GM21576 (cell line): ENCODE measurements around the gene UBA7.

Experiments used
- ATAC-seq: cut with Tn5 transposase; IDR thresholded peaks from one replicate; pipeline ENCODE4 v1.9.1; 2021; ENCODE audit warnings: mild to moderate bottlenecking, moderate library complexity; ENCODE audit not compliant: unreplicated experiment

Gene UBA7

GRCh38 chr3:49805367-49805782 lies 8.4 kb downstream of the UBA7 start:
- no peak for ATAC-seq

GRCh38 chr3:49804141-49805041 lies 9.4 kb downstream of the UBA7 start:
- ATAC-seq, result no peak

GRCh38 chr3:49803465-49804140 lies 10.2 kb downstream of the UBA7 start:
- peak; percentile 7 for ATAC-seq

GRCh38 chr3:49802719-49803464 lies 10.9 kb downstream of the UBA7 start, which contains the start of gene INKA1:
Gene INKA1, plus strand, starts transcription at chr3:49803261. Its CDS starts 132 bp downstream, at chr3:49803393.
- peak; percentile 55 for ATAC-seq

- no peak for ATAC-seq
Observed at GRCh38 chr3:49801160-49801559, 12.6 kb downstream of the UBA7 start.

- ATAC-seq, result no peak
Observed at GRCh38 chr3:49799761-49800160, 14.0 kb downstream of the UBA7 start, which contains the start of gene CDHR4. Gene CDHR4, minus strand, starts transcription at chr3:49799873. Its CDS starts 61 bp downstream, at chr3:49799812.

GRCh38 chr3:49799105-49799504 lies 14.6 kb downstream of the UBA7 start:
- ATAC-seq, result no peak

- no peak for ATAC-seq
Observed at GRCh38 chr3:49794926-49795905, 18.5 kb downstream of the UBA7 start.

- no peak for ATAC-seq
Observed at GRCh38 chr3:49794431-49794830, 19.3 kb downstream of the UBA7 start.

GRCh38 chr3:49793486-49794085 lies 20.2 kb downstream of the UBA7 start:
- no peak for ATAC-seq

GRCh38 chr3:49792371-49793150 lies 21.2 kb downstream of the UBA7 start:
- ATAC-seq, result no peak

- ATAC-seq, result no peak
Observed at GRCh38 chr3:49791571-49791970, 22.2 kb downstream of the UBA7 start.

GRCh38 chr3:49790626-49791411 lies 22.9 kb downstream of the UBA7 start:
- no peak for ATAC-seq

- ATAC-seq, result no peak
Observed at GRCh38 chr3:49788056-49788455, 25.7 kb downstream of the UBA7 start.

- no peak for ATAC-seq
Observed at GRCh38 chr3:49787536-49787935, 26.2 kb downstream of the UBA7 start.

- no peak for ATAC-seq
Observed at GRCh38 chr3:49787182-49787464, 26.6 kb downstream of the UBA7 start.

- ATAC-seq, result peak; percentile 98
Observed at GRCh38 chr3:49786357-49787181, 27.2 kb downstream of the UBA7 start, which contains the start of gene IP6K1. Gene IP6K1, minus strand, starts transcription at chr3:49786542. Its CDS starts 38,502 bp downstream, at chr3:49748040.
